Measurements from ENCODE around the gene OTOGL.

The OTOGL gene

GRCh38 chr12:80356097-80356496 is 256.8 kb downstream of the OTOGL start:
- H3K36me3 ChIP-seq (replicated peaks; ENCODE audit: insufficient read depth, low read length): no peaks in the 10 kb centered on the region

GRCh38 chr12:80359703-80360102 is 260.4 kb downstream of the OTOGL start:
- Histone ChIP-seq H3K4me1 (ENCODE audit: low read length) (no peaks in the 10 kb centered on the region), H3K79me2 (ENCODE audit: low read length) (no peaks in the 10 kb centered on the region), H3K4me2 (ENCODE audit: low read depth, low read length) (no peak overlapping the region), H3K27ac (ENCODE audit: low read length) (no peak overlapping the region), H3K9me3 (replicated peaks; ENCODE audit: insufficient read depth, low read length) (no peaks in the 10 kb centered on the region), H3F3A (ENCODE audit: insufficient read depth, low read length) (no peaks in the 10 kb centered on the region), H3K4me3 (ENCODE audit: low read length) (no peak overlapping the region), H3K27me3 (replicated peaks; ENCODE audit: insufficient read depth, low read length) (no peaks in the 10 kb centered on the region), H3K9me2 (replicated peaks; ENCODE audit: insufficient read depth, low read length) (no peaks in the 10 kb centered on the region), H4K20me1 (ENCODE audit: insufficient read depth, low read length) (no peaks in the 10 kb centered on the region), H3K9ac (ENCODE audit: low read length) (no peak overlapping the region), H2AFZ (ENCODE audit: low read length) (no peak overlapping the region), H3K36me3 (replicated peaks; ENCODE audit: insufficient read depth, low read length) (no peaks in the 10 kb centered on the region)
- no peak for DNase-seq
- TF ChIP-seq EZH2 (optimal IDR thresholded peaks at IDR 0.05; ENCODE audit: low read depth, low read length) (no peak), CTCF (IDR thresholded peaks at IDR 0.05; ENCODE audit: low read length) (no peak), EZH2phosphoT487 (IDR thresholded peaks at IDR 0.05; ENCODE audit: low read length) (no peak)

More at GRCh38 chr12:80356097-80356496, 256.8 kb downstream of the OTOGL start:
- H3K9me2 ChIP-seq (replicated peaks; ENCODE audit: insufficient read depth, low read length): no peaks in the 10 kb centered on the region
- no peaks in the 10 kb centered on the region for H4K20me1 ChIP-seq (ENCODE audit: insufficient read depth, low read length)
- H3K4me1 ChIP-seq (ENCODE audit: low read length): no peaks in the 10 kb centered on the region
- no peaks in the 10 kb centered on the region for H3F3A ChIP-seq (ENCODE audit: insufficient read depth, low read length)
- TF ChIP-seq EZH2 (optimal IDR thresholded peaks at IDR 0.05; ENCODE audit: low read depth, low read length): no peak
- TF ChIP-seq CTCF (IDR thresholded peaks at IDR 0.05; ENCODE audit: low read length): no peak
- no peak for TF ChIP-seq EZH2phosphoT487 (IDR thresholded peaks at IDR 0.05; ENCODE audit: low read length)
- H3K9ac ChIP-seq (ENCODE audit: low read length): no peak overlapping the region
- no peaks in the 10 kb centered on the region for H3K9me3 ChIP-seq (replicated peaks; ENCODE audit: insufficient read depth, low read length)
- H3K27me3 ChIP-seq (replicated peaks; ENCODE audit: insufficient read depth, low read length): no peaks in the 10 kb centered on the region
- no peak for DNase-seq
- no peak overlapping the region for H2AFZ ChIP-seq (ENCODE audit: low read length)
- no peak overlapping the region for H3K4me2 ChIP-seq (ENCODE audit: low read depth, low read length)
- H3K4me3 ChIP-seq (ENCODE audit: low read length): no peak overlapping the region
- no peak overlapping the region for H3K27ac ChIP-seq (ENCODE audit: low read length)
- no peaks in the 10 kb centered on the region for H3K79me2 ChIP-seq (ENCODE audit: low read length)

GRCh38 chr12:80364056-80364455 is 264.7 kb downstream of the OTOGL start:
- no peak overlapping the region for H3K4me3 ChIP-seq (ENCODE audit: low read length)
- H2AFZ ChIP-seq (ENCODE audit: low read length): no peak overlapping the region
- H4K20me1 ChIP-seq (ENCODE audit: insufficient read depth, low read length): no peaks in the 10 kb centered on the region
- DNase-seq: no peak
- no peaks in the 10 kb centered on the region for H3K9me2 ChIP-seq (replicated peaks; ENCODE audit: insufficient read depth, low read length)
- H3K4me1 ChIP-seq (ENCODE audit: low read length): no peaks in the 10 kb centered on the region
- TF ChIP-seq CTCF (IDR thresholded peaks at IDR 0.05; ENCODE audit: low read length): no peak
- no peak for TF ChIP-seq EZH2 (optimal IDR thresholded peaks at IDR 0.05; ENCODE audit: low read depth, low read length)
- no peak for TF ChIP-seq EZH2phosphoT487 (IDR thresholded peaks at IDR 0.05; ENCODE audit: low read length)
- H3K4me2 ChIP-seq (ENCODE audit: low read depth, low read length): no peak overlapping the region
- H3K9ac ChIP-seq (ENCODE audit: low read length): no peak overlapping the region
- no peaks in the 10 kb centered on the region for H3K27me3 ChIP-seq (replicated peaks; ENCODE audit: insufficient read depth, low read length)
- H3K9me3 ChIP-seq (replicated peaks; ENCODE audit: insufficient read depth, low read length): no peaks in the 10 kb centered on the region
- H3K27ac ChIP-seq (ENCODE audit: low read length): no peak overlapping the region
- H3K79me2 ChIP-seq (ENCODE audit: low read length): no peaks in the 10 kb centered on the region
- H3F3A ChIP-seq (ENCODE audit: insufficient read depth, low read length): no peaks in the 10 kb centered on the region
- no peaks in the 10 kb centered on the region for H3K36me3 ChIP-seq (replicated peaks; ENCODE audit: insufficient read depth, low read length)

All from MM.1S (cell line).